ENCODE measurements around the gene CRTC1.
A peak's percentile ranks its signal among the peaks of the same experiment; 100 is the strongest.
"Not testable (repeated sequence)": the region's sequence is repeated elsewhere in the genome, so short reads cannot be mapped to it uniquely, and the experiment has no call there.

CRTC1 gene

DNA sequence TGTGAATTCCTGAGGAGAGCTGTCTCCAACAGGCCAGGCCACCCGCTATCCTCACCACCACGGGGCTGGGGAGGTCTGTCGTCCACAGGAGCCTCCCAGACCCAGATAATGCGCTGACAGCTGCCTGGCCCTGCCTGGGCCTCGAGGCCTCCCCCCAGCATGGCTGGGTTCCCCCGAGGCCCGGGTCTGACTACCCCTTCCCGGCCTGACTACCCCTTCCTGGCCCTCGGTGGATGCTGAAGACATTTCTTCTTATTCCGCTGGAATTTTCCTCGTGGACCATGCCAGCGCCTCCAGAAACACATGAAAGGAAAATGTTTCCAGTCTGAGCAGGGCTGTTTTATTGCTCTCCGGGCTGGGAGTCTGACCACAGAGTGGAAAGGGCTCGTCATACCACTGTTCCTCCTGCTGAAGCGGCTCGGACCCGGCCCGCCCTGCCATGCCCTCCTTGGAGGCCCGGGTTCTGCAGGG, 124.4 kb downstream of the CRTC1 start:
- Histone ChIP-seq H3K4me3 (no peak overlapping the region), H3K27ac (peak overlapping the region in 1 of 2 donors; percentile 63)
- no peak for DNase-seq (ENCODE audit: low spot score)
- TF ChIP-seq, protein P1, sequence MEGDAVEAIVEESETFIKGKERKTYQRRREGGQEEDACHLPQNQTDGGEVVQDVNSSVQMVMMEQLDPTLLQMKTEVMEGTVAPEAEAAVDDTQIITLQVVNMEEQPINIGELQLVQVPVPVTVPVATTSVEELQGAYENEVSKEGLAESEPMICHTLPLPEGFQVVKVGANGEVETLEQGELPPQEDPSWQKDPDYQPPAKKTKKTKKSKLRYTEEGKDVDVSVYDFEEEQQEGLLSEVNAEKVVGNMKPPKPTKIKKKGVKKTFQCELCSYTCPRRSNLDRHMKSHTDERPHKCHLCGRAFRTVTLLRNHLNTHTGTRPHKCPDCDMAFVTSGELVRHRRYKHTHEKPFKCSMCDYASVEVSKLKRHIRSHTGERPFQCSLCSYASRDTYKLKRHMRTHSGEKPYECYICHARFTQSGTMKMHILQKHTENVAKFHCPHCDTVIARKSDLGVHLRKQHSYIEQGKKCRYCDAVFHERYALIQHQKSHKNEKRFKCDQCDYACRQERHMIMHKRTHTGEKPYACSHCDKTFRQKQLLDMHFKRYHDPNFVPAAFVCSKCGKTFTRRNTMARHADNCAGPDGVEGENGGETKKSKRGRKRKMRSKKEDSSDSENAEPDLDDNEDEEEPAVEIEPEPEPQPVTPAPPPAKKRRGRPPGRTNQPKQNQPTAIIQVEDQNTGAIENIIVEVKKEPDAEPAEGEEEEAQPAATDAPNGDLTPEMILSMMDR (IDR thresholded peaks at IDR 0.05) = no peak

DNA sequence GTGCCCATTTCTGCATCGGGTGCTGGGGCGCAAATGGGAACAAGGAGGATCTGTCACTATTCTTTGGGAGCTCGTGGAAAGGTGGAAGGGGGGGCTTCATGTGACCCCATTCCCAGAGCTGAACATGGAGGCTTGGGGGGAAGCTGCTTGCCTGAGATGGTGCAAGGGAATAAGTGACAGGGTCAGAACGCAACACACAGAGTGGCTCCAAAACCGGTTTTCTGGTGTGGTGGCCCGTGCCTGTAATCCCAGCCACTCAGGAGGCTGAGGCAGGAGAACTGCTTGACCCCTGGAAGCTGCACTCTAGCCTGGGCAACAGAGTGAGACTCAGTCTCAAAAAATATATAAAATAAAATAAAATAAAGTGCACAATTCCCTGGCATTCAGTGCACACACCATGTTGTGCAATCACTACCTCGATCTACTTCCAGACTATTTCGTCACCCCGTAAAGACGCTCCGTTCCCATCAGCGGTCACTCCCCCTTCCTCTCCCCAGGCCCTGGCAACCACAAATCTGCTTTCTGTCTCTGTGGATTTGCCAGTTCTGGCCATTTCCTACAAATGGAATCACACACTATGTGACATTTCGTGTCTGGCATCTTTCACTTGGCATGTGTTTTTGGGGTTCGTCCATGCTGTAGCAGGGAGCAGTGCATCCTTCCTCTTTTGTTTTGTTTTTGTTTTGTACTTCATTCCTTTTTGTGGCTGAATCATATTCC, 125.8 kb downstream of the CRTC1 start:
- TF ChIP-seq, protein P1 (IDR thresholded peaks at IDR 0.05) = no peak
- Histone ChIP-seq H3K4me3 (no peak overlapping the region), H3K27ac (peak overlapping the region in 1 of 2 donors; percentile 58)
- no peak for DNase-seq (ENCODE audit: low spot score)

DNA sequence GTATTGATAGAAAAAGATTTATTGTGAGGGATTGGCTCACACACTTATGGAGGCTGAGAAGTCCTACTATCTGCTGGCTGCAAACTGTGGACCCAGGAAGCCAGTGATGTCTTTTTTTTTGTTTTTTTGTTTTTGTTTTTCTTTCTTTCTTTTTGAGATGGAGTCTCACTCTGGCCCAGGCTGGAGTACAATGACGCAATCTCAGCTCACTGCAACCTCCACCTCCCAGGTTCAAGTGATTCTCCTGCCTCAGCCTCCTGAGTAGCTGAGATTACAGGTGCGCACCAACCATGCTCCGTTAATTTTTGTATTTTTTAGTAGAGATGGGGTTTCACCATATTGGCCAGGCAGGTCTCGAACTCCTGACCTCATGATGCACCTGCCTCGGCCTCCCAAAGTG, 128.2 kb downstream of the CRTC1 start:
- not testable (repeated sequence) for DNase-seq (ENCODE audit: low spot score); H3K4me3 ChIP-seq; H3K27ac ChIP-seq

DNA sequence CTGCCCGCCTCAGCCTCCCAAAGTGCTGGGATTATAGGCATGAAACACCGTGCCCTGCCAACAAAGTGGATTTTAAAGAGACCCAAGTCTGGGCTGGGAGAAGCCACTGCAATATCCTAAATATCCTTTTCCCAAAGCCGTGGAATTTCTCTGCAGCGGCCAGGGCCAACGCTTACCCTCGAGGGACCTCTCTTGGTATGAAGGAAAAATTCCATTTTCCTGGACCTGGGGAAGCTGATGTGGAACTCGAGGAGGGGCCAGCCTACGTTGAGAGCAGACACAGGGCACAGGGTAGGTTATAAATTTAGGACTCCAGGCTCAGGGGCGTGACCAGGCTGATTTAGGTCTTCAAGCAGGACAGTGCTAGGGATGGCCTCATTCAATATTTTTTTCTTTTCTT, 130.6 kb downstream of the CRTC1 start:
- TF ChIP-seq, protein P1 (IDR thresholded peaks at IDR 0.05) = no peak
- no peak for DNase-seq (ENCODE audit: low spot score)
- Histone ChIP-seq H3K27ac (peak overlapping the region in 1 of 2 donors; percentile 48), H3K4me3 (no peak overlapping the region)

DNA sequence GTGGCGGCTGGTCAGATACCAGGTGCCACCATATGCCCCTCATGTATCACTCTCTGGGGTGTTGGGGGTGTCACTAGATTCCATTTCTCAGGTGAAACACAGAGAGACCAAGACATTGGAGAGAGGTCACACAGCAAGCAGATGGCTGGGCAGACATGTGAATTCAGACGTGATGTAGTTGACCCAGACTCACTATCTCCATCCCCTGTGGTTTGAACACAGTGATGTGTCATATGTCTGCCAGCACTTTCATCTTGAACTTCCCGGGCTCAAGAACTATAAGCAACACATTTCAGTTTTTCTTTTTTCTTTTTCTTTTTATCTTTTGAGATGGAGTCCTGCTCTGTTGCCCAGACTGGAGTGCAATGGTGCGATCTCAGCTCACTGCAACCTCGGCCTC, 132.2 kb downstream of the CRTC1 start:
- TF ChIP-seq, protein P1 (IDR thresholded peaks at IDR 0.05) = no peak
- H3K4me3 ChIP-seq = no peak overlapping the region
- no peak for DNase-seq (ENCODE audit: low spot score)
- no peak overlapping the region for H3K27ac ChIP-seq

DNA sequence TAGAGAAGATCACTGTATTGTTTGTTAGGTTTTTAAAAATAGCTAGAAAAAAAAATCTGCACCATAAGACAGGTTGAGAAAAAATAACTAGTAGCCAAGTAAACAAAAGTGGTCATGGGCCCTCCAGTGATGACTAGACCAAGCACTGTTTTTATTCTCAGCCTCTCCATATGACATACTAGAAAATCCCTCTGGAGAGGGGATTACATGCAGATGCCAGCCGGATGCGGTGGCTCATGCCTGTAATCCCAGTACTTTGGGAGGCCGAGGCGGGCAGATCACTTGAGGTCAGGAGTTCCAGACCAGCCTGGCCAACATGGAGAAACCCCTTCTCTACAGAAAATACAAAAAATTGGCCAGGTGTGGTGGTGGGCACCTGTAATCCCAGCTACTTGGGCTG, 133.2 kb downstream of the CRTC1 start:
- not testable (repeated sequence) for H3K27ac ChIP-seq; H3K4me3 ChIP-seq; DNase-seq (ENCODE audit: low spot score)

DNA sequence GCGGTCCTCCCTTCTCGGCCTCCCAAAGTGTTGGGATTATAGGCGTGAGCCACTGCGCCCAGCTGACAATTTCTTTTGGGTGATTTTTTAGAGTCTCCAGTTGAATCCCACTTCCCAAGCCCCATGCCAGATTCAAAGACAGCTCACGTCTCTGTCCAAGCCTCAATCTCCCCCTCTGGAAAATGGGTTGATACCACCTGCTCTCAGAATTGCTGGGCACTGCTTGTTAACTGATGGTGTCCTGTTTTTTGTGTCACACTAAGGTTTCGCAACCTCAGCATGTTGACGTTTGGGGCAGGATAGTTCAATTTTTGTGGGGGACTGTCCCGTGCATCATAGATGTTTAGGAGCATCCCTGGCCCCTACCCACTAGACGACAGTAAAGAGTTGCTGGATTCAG, 134.1 kb downstream of the CRTC1 start:
- H3K4me3 ChIP-seq = no peak overlapping the region
- no peak for DNase-seq (ENCODE audit: low spot score)
- TF ChIP-seq, protein P1 (IDR thresholded peaks at IDR 0.05) = no peak
- no peak overlapping the region for H3K27ac ChIP-seq

DNA sequence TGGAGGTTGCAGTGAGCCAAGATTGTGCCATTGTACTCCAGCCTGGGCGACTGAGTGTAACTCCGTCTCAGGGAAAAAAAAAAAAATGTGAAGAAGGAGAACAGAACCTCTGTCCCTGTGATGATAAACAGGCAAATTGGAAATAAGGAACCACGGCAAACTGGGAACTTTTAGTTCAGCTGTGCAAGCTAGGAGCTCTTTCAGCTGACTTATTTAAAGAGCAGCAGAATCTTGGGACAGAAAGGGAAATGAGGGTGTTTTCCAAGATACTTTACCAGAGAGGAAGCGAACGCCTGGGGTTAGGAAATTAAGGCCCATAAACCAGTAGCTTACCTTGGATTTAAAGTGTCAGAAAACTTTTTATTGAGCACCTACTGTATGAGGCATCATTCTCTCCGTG, 145.3 kb downstream of the CRTC1 start:
- TF ChIP-seq, protein P1 (IDR thresholded peaks at IDR 0.05) = no peak
- Histone ChIP-seq H3K4me3 (no peak overlapping the region), H3K27ac (no peak overlapping the region)
- DNase-seq (ENCODE audit: low spot score) = no peak

All from coronary artery (tissue), 2 donors.